ENCODE data around the gene TRPM2. TPM values are rescaled to one million over a fixed set of nuclear protein-coding genes. Genes with fewer than 3 reads are reported as not detected.

TRPM2 gene
- total and polyA plus RNA-seq, 2 of the 4 experiments (the other 2 are of a cell fraction), result not detected

DNA sequence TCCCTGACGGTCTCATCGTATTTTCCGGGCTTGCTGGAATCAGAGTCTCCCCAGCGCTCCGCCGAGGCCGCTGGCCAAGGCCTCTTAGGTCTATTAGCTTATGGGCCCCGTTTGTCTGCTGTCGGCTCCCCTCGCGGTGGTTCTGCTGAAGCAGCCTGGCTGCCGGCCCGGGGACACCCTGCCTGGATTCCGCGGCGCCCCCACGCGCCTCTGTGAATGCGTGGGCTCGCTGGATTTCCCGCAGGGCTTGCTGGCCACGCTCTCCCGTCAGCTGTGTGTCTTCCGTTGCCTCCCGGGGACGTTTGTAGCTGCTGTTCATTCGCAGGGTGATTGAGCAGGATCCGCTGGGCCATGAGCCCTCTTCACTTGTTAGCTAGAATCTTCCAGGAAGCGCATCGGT is 110.3 kb downstream of the TRPM2 start:
- intact Hi-C loops (cut with micrococcal nuclease) (no loop called here), in situ Hi-C loops (cut with MboI; ENCODE audit: low sequenced_read_pairs) (no loop called here), dilution Hi-C loops (cut with HindIII; ENCODE audit: low sequenced_read_pairs, unreplicated experiment) (no loop called here)
- no peak overlapping the region for H3K27ac ChIP-seq (ENCODE audit: insufficient read depth, low read length)
- no peak overlapping the region for H2AK9ac ChIP-seq (replicated peaks; ENCODE audit: low read depth, low read length, poor library complexity)
- no peaks in the 10 kb centered on the region for H3K27me3 ChIP-seq (ENCODE audit: control insufficient read depth, insufficient read depth, low read length)
- H2BK20ac ChIP-seq (ENCODE audit: low read depth, low read length), result no peak overlapping the region
- H4K20me1 ChIP-seq (ENCODE audit: insufficient read depth, low read length), result no peaks in the 10 kb centered on the region
- 27% methylated on average over 22 of the region's 30 CpGs; no CpG with 5 or more reads in 1 of the 2 experiments for WGBS, 2 experiments (ENCODE audit: extremely low coverage in 2 of 2, insufficient read length in 1 of 2)
- H3K4me2 ChIP-seq (ENCODE audit: low read depth, low read length), result no peak overlapping the region
- no peak overlapping the region for H4K5ac ChIP-seq (ENCODE audit: low read depth, low read length)
- BruUV-seq (replicated peaks), result no TSS peak
- no peak overlapping the region for H3K18ac ChIP-seq (ENCODE audit: low read depth, low read length)
- ChIA-PET CTCF (no interaction called here), POLR2A (ENCODE audit: unreplicated experiment) (no interaction called here)
- no peak overlapping the region for H3K4ac ChIP-seq (ENCODE audit: low read depth, low read length)
- H3K9ac ChIP-seq (ENCODE audit: low read depth, low read length), result no peak overlapping the region
- H3K79me1 ChIP-seq (ENCODE audit: low read depth in 1 of 2, low read length in 2 of 2), result no peaks in the 10 kb centered on the region
- H3K56ac ChIP-seq (ENCODE audit: extremely low read depth, insufficient read depth, low read length), result no peak overlapping the region
- ATAC-seq (ENCODE audit: low read depth) (no peak), DNase-seq (no peak)
- H3K36me3 ChIP-seq (ENCODE audit: control insufficient read depth, insufficient read depth, low read length), result no peaks in the 10 kb centered on the region
- H2BK120ac ChIP-seq (ENCODE audit: low read depth, low read length), result no peak overlapping the region
- no peak overlapping the region for H2BK15ac ChIP-seq (ENCODE audit: low read depth, low read length)
- H3K14ac ChIP-seq (replicated peaks; ENCODE audit: low read depth, low read length), result no peak overlapping the region
- no peaks in the 10 kb centered on the region for H3K4me1 ChIP-seq (ENCODE audit: control insufficient read depth, insufficient read depth, low read length)
- no peak for TF ChIP-seq RCOR1 (IDR thresholded peaks at IDR 0.05; ENCODE audit: insufficient replicate concordance, low read length)
- no peak for TF ChIP-seq POLR2A (IDR thresholded peaks at IDR 0.05; ENCODE audit: low read depth, low read length)
- TF ChIP-seq SMC3 (IDR thresholded peaks at IDR 0.05; ENCODE audit: low read depth, low read length), result no peak
- TF ChIP-seq RFX5 (IDR thresholded peaks at IDR 0.05; ENCODE audit: low read depth, low read length), result no peak
- TF ChIP-seq RAD21 (IDR thresholded peaks at IDR 0.05; ENCODE audit: low read length), result no peak
- TF ChIP-seq, protein P1, sequence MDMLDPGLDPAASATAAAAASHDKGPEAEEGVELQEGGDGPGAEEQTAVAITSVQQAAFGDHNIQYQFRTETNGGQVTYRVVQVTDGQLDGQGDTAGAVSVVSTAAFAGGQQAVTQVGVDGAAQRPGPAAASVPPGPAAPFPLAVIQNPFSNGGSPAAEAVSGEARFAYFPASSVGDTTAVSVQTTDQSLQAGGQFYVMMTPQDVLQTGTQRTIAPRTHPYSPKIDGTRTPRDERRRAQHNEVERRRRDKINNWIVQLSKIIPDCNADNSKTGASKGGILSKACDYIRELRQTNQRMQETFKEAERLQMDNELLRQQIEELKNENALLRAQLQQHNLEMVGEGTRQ (IDR thresholded peaks at IDR 0.05; ENCODE audit: low read depth, low read length), result no peak
- TF ChIP-seq CTCF (conservative IDR thresholded peaks at IDR 0.05; ENCODE audit: low read depth, low read length), result no peak
- no peak for TF ChIP-seq MAFK (IDR thresholded peaks at IDR 0.05; ENCODE audit: low read depth, low read length)
- no peak overlapping the region for H2AFZ ChIP-seq (replicated peaks; ENCODE audit: low read length, poor library complexity)
- no peak overlapping the region for H4K91ac ChIP-seq (ENCODE audit: insufficient read depth, low read depth, low read length)
- H3K9me1 ChIP-seq (ENCODE audit: insufficient read depth, low read length), result no peaks in the 10 kb centered on the region
- no peak overlapping the region for H3K23ac ChIP-seq (ENCODE audit: low read depth, low read length)
- no peak overlapping the region for H2AK5ac ChIP-seq (ENCODE audit: low read depth, low read length)
- H3K4me3 ChIP-seq (ENCODE audit: insufficient read depth, low read depth, low read length), result no peak overlapping the region
- H4K8ac ChIP-seq (ENCODE audit: low read depth in 2 of 2, low read length in 2 of 2), result no peak overlapping the region
- H2BK5ac ChIP-seq (ENCODE audit: low read depth, low read length, poor library complexity, severe bottlenecking), result no peak overlapping the region
- peaks cover 2% of the 10 kb centered on the region; the same call in 1 of the 2 replicates for H3K9me3 ChIP-seq (ENCODE audit: control insufficient read depth, insufficient read depth, low read length)

Measured in IMR-90 (cell line).